ENCODE measurements around the gene STXBP6.

DNA sequence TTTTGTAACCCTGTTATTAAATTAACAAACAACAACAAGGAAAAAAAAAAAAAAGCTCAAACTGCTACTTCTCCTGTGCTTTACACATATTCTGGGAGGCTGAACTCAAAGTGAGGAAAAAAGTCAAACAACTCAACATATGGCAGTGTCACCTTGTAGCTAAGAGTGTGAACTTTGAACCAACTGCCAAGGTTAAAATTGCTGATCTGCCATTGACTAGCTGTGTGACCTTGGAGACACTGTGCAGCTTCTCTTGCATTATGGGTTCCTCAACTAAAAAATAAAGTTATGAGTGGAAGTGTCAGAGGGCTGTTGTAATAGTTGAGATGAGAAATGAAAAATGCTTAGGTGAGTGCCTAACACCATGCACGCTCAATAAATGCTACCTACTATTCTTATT lies 34.2 kb downstream of the STXBP6 start:
- TF ChIP-seq CTCF (conservative IDR thresholded peaks at IDR 0.05) (no peak), ZFX (IDR thresholded peaks at IDR 0.05) (no peak)

Measured in C4-2B (cell line).